Mesenchymal stem cell (in vitro differentiated cells and primary cell): ENCODE measurements around the gene MAU2.
A peak's percentile ranks its signal among the peaks of the same experiment; 100 is the strongest.
"Not testable (repeated sequence)": the region's sequence is repeated elsewhere in the genome, so short reads cannot be mapped to it uniquely, and the experiment has no call there.

Source experiments
- DNase-seq: peaks from one replicate; pipeline ENCODE4 v3.0.0-alpha.2; 2013
- H2AFZ ChIP-seq: one replicate; pipeline ENCODE4 v1.6.1; 2013; ENCODE audit warnings: low read depth, mild to moderate bottlenecking, control low read depth, inconsistent platforms, low read length, moderate library complexity
- H2AK5ac ChIP-seq: 2 replicates; pipeline ENCODE4 v1.6.1; 2013; ENCODE audit warnings: low read length, moderate library complexity, mild to moderate bottlenecking, inconsistent platforms; ENCODE audit not compliant: severe bottlenecking
- H2BK120ac ChIP-seq: one replicate; pipeline ENCODE4 v1.6.1; 2013; ENCODE audit warnings: low read depth, mild to moderate bottlenecking, inconsistent platforms, low read length, moderate library complexity
- H2BK12ac ChIP-seq, 2 experiments: one replicate each; pipeline ENCODE4 v1.6.1; 2013; ENCODE audit warnings: inconsistent platforms in 2 of 2, low read length in 2 of 2, mild to moderate bottlenecking in 2 of 2, moderate library complexity in 2 of 2, control low read depth in 1 of 2
- H2BK15ac ChIP-seq: one replicate; pipeline ENCODE4 v1.6.1; 2013; ENCODE audit warnings: mild to moderate bottlenecking, low read depth, inconsistent platforms; ENCODE audit not compliant: poor library complexity, severe bottlenecking
- H2BK5ac ChIP-seq: 2 replicates; pipeline ENCODE4 v1.6.1; 2013; ENCODE audit warnings: low read depth, mild to moderate bottlenecking, low read length, control low read depth, inconsistent platforms; ENCODE audit not compliant: poor library complexity, severe bottlenecking
- H3K14ac ChIP-seq, 2 experiments: one replicate each; pipeline ENCODE4 v1.6.1; 2013; ENCODE audit warnings: inconsistent platforms in 2 of 2, low read length in 2 of 2, control low read depth in 1 of 2, mild to moderate bottlenecking in 1 of 2, moderate library complexity in 1 of 2
- H3K18ac ChIP-seq, 2 experiments: one replicate each; pipeline ENCODE4 v1.6.1; 2013; ENCODE audit warnings: inconsistent platforms in 2 of 2, low read length in 2 of 2, control low read depth in 1 of 2, low read depth in 1 of 2, mild to moderate bottlenecking in 1 of 2
- H3K23ac ChIP-seq, 2 experiments: one replicate each; pipeline ENCODE4 v1.6.1; 2013; ENCODE audit warnings: inconsistent platforms in 2 of 2, low read length in 2 of 2, mild to moderate bottlenecking in 2 of 2, moderate library complexity in 2 of 2, control low read depth in 1 of 2
- H3K27ac ChIP-seq: 2 replicates; pipeline ENCODE4 v1.5.1; 2013; ENCODE audit warnings: mild to moderate bottlenecking, moderate library complexity, low read length, control low read depth, inconsistent platforms; ENCODE audit not compliant: poor library complexity, severe bottlenecking
- H3K27me3 ChIP-seq, 2 experiments: 2 replicates each; pipeline versions ENCODE4 v1.6.1 to v1.7.0; 2013; ENCODE audit warnings: low read length in 2 of 2, mild to moderate bottlenecking in 2 of 2, moderate library complexity in 2 of 2, control low read depth in 1 of 2, inconsistent platforms in 1 of 2; ENCODE audit not compliant: control insufficient read depth in 1 of 2, insufficient read depth in 1 of 2
- H3K36me3 ChIP-seq, 2 experiments: 2 replicates each; pipeline versions ENCODE4 v1.6.1 to v1.7.0; 2013; ENCODE audit warnings: low read length in 2 of 2, control low read depth in 1 of 2, inconsistent platforms in 1 of 2, low read depth in 1 of 2, mild to moderate bottlenecking in 1 of 2; ENCODE audit not compliant: insufficient read depth in 2 of 2, control insufficient read depth in 1 of 2
- H3K4ac ChIP-seq, 2 experiments: one replicate each; pipeline ENCODE4 v1.6.1; 2013; ENCODE audit warnings: inconsistent platforms in 2 of 2, low read length in 2 of 2, mild to moderate bottlenecking in 2 of 2, moderate library complexity in 2 of 2, control low read depth in 1 of 2, low read depth in 1 of 2
- H3K4me1 ChIP-seq: 2 replicates; pipeline ENCODE4 v1.6.1; 2013; ENCODE audit warnings: low read depth, low read length, control low read depth; ENCODE audit not compliant: control insufficient read depth, insufficient read depth
- H3K4me2 ChIP-seq: 2 replicates; pipeline ENCODE4 v1.6.1; 2013; ENCODE audit warnings: low read length, mild to moderate bottlenecking, inconsistent platforms; ENCODE audit not compliant: poor library complexity, severe bottlenecking
- H3K4me3 ChIP-seq, 2 experiments: 2 replicates each; pipeline versions ENCODE4 v1.5.1 to v1.7.0; 2013; ENCODE audit warnings: low read length in 2 of 2, mild to moderate bottlenecking in 2 of 2, control low read depth in 1 of 2, low read depth in 1 of 2; ENCODE audit not compliant: insufficient read depth in 1 of 2
- H3K79me1 ChIP-seq: replicated peaks from 2 replicates; pipeline ENCODE4 v1.6.1; 2013; ENCODE audit warnings: mild to moderate bottlenecking, control low read depth, low read length, inconsistent platforms; ENCODE audit not compliant: poor library complexity, severe bottlenecking
- H3K9ac ChIP-seq: 2 replicates; pipeline ENCODE4 v1.7.0; 2013; ENCODE audit warnings: mild to moderate bottlenecking, low read length, moderate library complexity
- H3K9me3 ChIP-seq: 2 replicates; pipeline ENCODE4 v1.7.0; 2013; ENCODE audit warnings: mild to moderate bottlenecking, low read length; ENCODE audit not compliant: control insufficient read depth
- H4K8ac ChIP-seq: one replicate; pipeline ENCODE4 v1.6.1; 2013; ENCODE audit warnings: inconsistent platforms, mild to moderate bottlenecking, low read length, moderate library complexity
- H4K91ac ChIP-seq: one replicate; pipeline ENCODE4 v1.6.1; 2013; ENCODE audit warnings: mild to moderate bottlenecking, low read length, inconsistent platforms
- WGBS: methylation state at CpG from one replicate; pipeline ENCODE4 v1.1.7; 2013; ENCODE audit warnings: mixed read lengths; 5-methylcytosine and 5-hydroxymethylcytosine counted together

The MAU2 gene

DNA sequence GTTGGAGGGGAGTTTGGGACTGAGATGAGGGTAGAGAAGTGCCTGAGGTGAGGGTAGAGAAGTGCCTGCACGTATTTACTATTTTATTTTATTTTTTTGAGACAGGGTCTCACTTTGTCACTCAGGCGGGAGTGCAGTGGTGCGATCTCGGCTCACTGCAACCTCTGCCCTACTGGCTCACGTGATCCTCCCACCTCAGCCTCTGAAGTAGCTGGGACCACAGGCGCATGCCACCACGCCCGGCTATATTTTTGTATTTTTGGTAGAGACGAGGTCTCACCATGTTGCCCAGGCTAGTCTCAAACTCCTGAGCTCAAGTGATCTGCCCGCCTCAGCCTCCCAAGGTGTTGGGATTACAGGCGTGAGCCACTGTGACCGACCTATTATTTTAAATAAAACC, 69.1 kb downstream of the MAU2 start:
- not testable (repeated sequence) for H2AFZ ChIP-seq, H4K8ac ChIP-seq, H3K4me2 ChIP-seq, H3K4me3 ChIP-seq, DNase-seq, H2AK5ac ChIP-seq, H2BK12ac ChIP-seq, H3K36me3 ChIP-seq, H3K23ac ChIP-seq, H3K27ac ChIP-seq, H3K4ac ChIP-seq, H3K27me3 ChIP-seq, H3K9ac ChIP-seq, H3K18ac ChIP-seq, H2BK5ac ChIP-seq, H2BK120ac ChIP-seq, H2BK15ac ChIP-seq, H3K14ac ChIP-seq, H3K9me3 ChIP-seq
- Histone ChIP-seq H3K4me1 (peaks cover 14% of the 10 kb centered on the region), H3K79me1 (peaks cover 44% of the 10 kb centered on the region), H4K91ac (peak overlapping the region; percentile 84)
- WGBS, result 97% methylated on average over 12 of the region's 12 CpGs

GRCh38 chr19:19394333-19394732, 73.7 kb downstream of the MAU2 start:
- H3K14ac ChIP-seq, H3K23ac ChIP-seq, DNase-seq, H3K27ac ChIP-seq, H3K9me3 ChIP-seq, H3K18ac ChIP-seq, H3K36me3 ChIP-seq, H3K27me3 ChIP-seq, H2AK5ac ChIP-seq, H2BK15ac ChIP-seq, H3K4me2 ChIP-seq, H3K9ac ChIP-seq, H2AFZ ChIP-seq, H3K4me1 ChIP-seq, H4K91ac ChIP-seq, H2BK5ac ChIP-seq, H3K4me3 ChIP-seq: not testable (repeated sequence)
- Histone ChIP-seq H3K4ac (peak overlapping the region in 1 of 2 experiments; percentile 58), H3K79me1 (peaks cover 35% of the 10 kb centered on the region), H2BK12ac (peak overlapping the region in 1 of 2 experiments; percentile 15), H4K8ac (peak overlapping the region; percentile 21), H2BK120ac (peak overlapping the region; percentile 75)
- 94% methylated on average over 6 of the region's 7 CpGs for WGBS

- no peaks in the 10 kb centered on the region for H3K9me3 ChIP-seq
- H3K9ac ChIP-seq, result peak overlapping the region; percentile 77
- H2BK120ac ChIP-seq, result no peak overlapping the region
- peak overlapping the region in 1 of 2 experiments; percentile 63 for H3K4me3 ChIP-seq
- H3K14ac ChIP-seq, result no peak overlapping the region
- peak overlapping the region in 1 of 2 experiments; percentile 24 for H3K4ac ChIP-seq
- H3K4me1 ChIP-seq, result peaks cover 13% of the 10 kb centered on the region
- no peaks in the 10 kb centered on the region for H3K27me3 ChIP-seq
- H3K79me1 ChIP-seq, result peaks cover 26% of the 10 kb centered on the region
- H2BK12ac ChIP-seq, result peak overlapping the region in 1 of 2 experiments; percentile 39
- no peak overlapping the region for H4K91ac ChIP-seq
- DNase-seq, result peak; percentile 56
- no peak overlapping the region for H2BK15ac ChIP-seq
- WGBS, result 32% methylated on average over 6 of the region's 9 CpGs
- H2AFZ ChIP-seq, result no peak overlapping the region
- H4K8ac ChIP-seq, result peak overlapping the region; percentile 27
- H3K18ac ChIP-seq, result peak overlapping the region in 1 of 2 experiments; percentile 21
- no peak overlapping the region for H3K4me2 ChIP-seq
- H2AK5ac ChIP-seq, result no peak overlapping the region
- no peak overlapping the region for H2BK5ac ChIP-seq
- H3K27ac ChIP-seq, result no peak overlapping the region
- no peak overlapping the region for H3K23ac ChIP-seq
- H3K36me3 ChIP-seq, result no peaks in the 10 kb centered on the region
Measured at GRCh38 chr19:19399733-19400433, 79.3 kb downstream of the MAU2 start.

- 95% methylated on average over 11 of the region's 11 CpGs for WGBS
- Histone ChIP-seq H2BK12ac (no peak overlapping the region), H3K36me3 (no peaks in the 10 kb centered on the region), H4K8ac (no peak overlapping the region), H3K9me3 (no peaks in the 10 kb centered on the region), H3K27ac (no peak overlapping the region), H2BK5ac (no peak overlapping the region), H2AK5ac (no peak overlapping the region), H3K9ac (peak overlapping the region; percentile 46), H4K91ac (peak overlapping the region; percentile 73), H3K27me3 (no peaks in the 10 kb centered on the region), H3K4me2 (no peak overlapping the region), H3K23ac (no peak overlapping the region), H2AFZ (no peak overlapping the region), H2BK120ac (no peak overlapping the region), H3K4me3 (peak overlapping the region in 1 of 2 experiments; percentile 32), H3K4ac (no peak overlapping the region), H3K79me1 (peaks cover 13% of the 10 kb centered on the region), H3K4me1 (peaks cover 14% of the 10 kb centered on the region), H3K14ac (no peak overlapping the region), H3K18ac (no peak overlapping the region), H2BK15ac (no peak overlapping the region)
- DNase-seq, result peak; percentile 52
Measured at GRCh38 chr19:19402656-19403372, 82.2 kb downstream of the MAU2 start.
